ENCODE results near the gene CCNJL.
"Not testable (repeated sequence)": the region's sequence is repeated elsewhere in the genome, so short reads cannot be mapped to it uniquely, and the experiment has no call there.

The CCNJL gene

GRCh38 chr5:160312134-160312959 lies at the start of gene CCNJL:
TSS of gene CCNJL (minus strand) at chr5:160312564. CDS start at chr5:160311923, 641 bp downstream.
- FAIRE-seq = no peak

- no peak for FAIRE-seq
Measured at GRCh38 chr5:160361624-160362228, 49.4 kb upstream of the CCNJL start.

- no peak for FAIRE-seq
Measured at GRCh38 chr5:160360310-160360709, 47.9 kb upstream of the CCNJL start.

GRCh38 chr5:160359816-160360215 lies 47.5 kb upstream of the CCNJL start:
- no peak for FAIRE-seq

GRCh38 chr5:160359242-160359641 lies 46.9 kb upstream of the CCNJL start:
- no peak for FAIRE-seq

- FAIRE-seq = no peak
Measured at GRCh38 chr5:160357861-160358411, 45.6 kb upstream of the CCNJL start.

GRCh38 chr5:160357394-160357793 lies 45.0 kb upstream of the CCNJL start:
- FAIRE-seq = no peak

GRCh38 chr5:160356550-160357347 lies 44.4 kb upstream of the CCNJL start:
- no peak for FAIRE-seq

- no peak for FAIRE-seq
Measured at GRCh38 chr5:160354666-160355065, 42.3 kb upstream of the CCNJL start.

GRCh38 chr5:160353379-160353778 lies 41.0 kb upstream of the CCNJL start:
- FAIRE-seq = no peak

GRCh38 chr5:160352308-160352707 lies 39.9 kb upstream of the CCNJL start:
- no peak for FAIRE-seq

- no peak for FAIRE-seq
Measured at GRCh38 chr5:160349935-160350303, 37.6 kb upstream of the CCNJL start.

GRCh38 chr5:160349249-160349934 lies 37.0 kb upstream of the CCNJL start:
- no peak for FAIRE-seq

- no peak for FAIRE-seq
Measured at GRCh38 chr5:160348080-160348479, 35.7 kb upstream of the CCNJL start.

- FAIRE-seq = no peak
Measured at GRCh38 chr5:160347448-160347847, 35.1 kb upstream of the CCNJL start.

GRCh38 chr5:160342413-160342941 lies 30.1 kb upstream of the CCNJL start:
- no peak for FAIRE-seq

GRCh38 chr5:160341309-160341870 lies 29.0 kb upstream of the CCNJL start:
- FAIRE-seq = no peak

- FAIRE-seq = not testable (repeated sequence)
Measured at GRCh38 chr5:160340513-160340912, 28.1 kb upstream of the CCNJL start.

- no peak for FAIRE-seq
Measured at GRCh38 chr5:160339406-160340130, 27.2 kb upstream of the CCNJL start.

GRCh38 chr5:160334716-160335115 lies 22.4 kb upstream of the CCNJL start:
- not testable (repeated sequence) for FAIRE-seq

- FAIRE-seq = no peak
Measured at GRCh38 chr5:160333721-160334120, 21.4 kb upstream of the CCNJL start.
